ENCODE measurements around the gene RELA. TPM values are rescaled to one million over a fixed set of nuclear protein-coding genes. Genes with fewer than 3 reads are reported as not detected.

Gene RELA
- total RNA-seq, 6 experiments from 2014 or later: 66.9 to 72.7 (median 69.5) TPM

- H3K36me3 Mint-ChIP-seq (ENCODE audit: low read depth): peaks cover 5% of the 10 kb centered on the region; the same call in 1 of the 2 replicates
- no peak overlapping the region for H3K27ac Mint-ChIP-seq
Measured at GRCh38 chr11:65622011-65622410, 40.7 kb downstream of the RELA start.

GRCh38 chr11:65621460-65621859 is 41.3 kb downstream of the RELA start:
- Mint-ChIP-seq H3K36me3 (ENCODE audit: low read depth) (peaks cover 11% of the 10 kb centered on the region), H3K4me1 (ENCODE audit: low read depth) (peaks cover 8% of the 10 kb centered on the region), H3K9me3 (no peaks in the 10 kb centered on the region), H3K27me3 (ENCODE audit: insufficient read depth) (peaks cover 1% of the 10 kb centered on the region), H3K27ac (no peak overlapping the region), H3K4me3 (no peak overlapping the region)
- no peak for DNase-seq
- no peak for TF ChIP-seq CTCF (IDR thresholded peaks at IDR 0.05)

More at GRCh38 chr11:65622011-65622410, 40.7 kb downstream of the RELA start:
- TF ChIP-seq CTCF (IDR thresholded peaks at IDR 0.05): no peak
- Mint-ChIP-seq H3K27me3 (ENCODE audit: insufficient read depth) (peaks cover 1% of the 10 kb centered on the region; the same call in 1 of the 2 replicates), H3K9me3 (no peaks in the 10 kb centered on the region), H3K4me1 (ENCODE audit: low read depth) (peaks cover 2% of the 10 kb centered on the region), H3K4me3 (no peak overlapping the region)
- no peak for DNase-seq

GRCh38 chr11:65620666-65621065 is 42.0 kb downstream of the RELA start:
- peaks cover 1% of the 10 kb centered on the region for H3K27me3 Mint-ChIP-seq (ENCODE audit: insufficient read depth)
- DNase-seq: no peak
- peaks cover 10% of the 10 kb centered on the region for H3K4me1 Mint-ChIP-seq (ENCODE audit: low read depth)
- H3K9me3 Mint-ChIP-seq: no peaks in the 10 kb centered on the region
- no peak overlapping the region for H3K4me3 Mint-ChIP-seq
- H3K27ac Mint-ChIP-seq: no peak overlapping the region
- TF ChIP-seq CTCF (IDR thresholded peaks at IDR 0.05): no peak
- H3K36me3 Mint-ChIP-seq (ENCODE audit: low read depth): peaks cover 14% of the 10 kb centered on the region

GRCh38 chr11:65619281-65619928 is 43.3 kb downstream of the RELA start:
- H3K4me3 Mint-ChIP-seq: no peak overlapping the region
- no peak for DNase-seq
- H3K27me3 Mint-ChIP-seq (ENCODE audit: insufficient read depth): peaks cover 1% of the 10 kb centered on the region
- TF ChIP-seq CTCF (IDR thresholded peaks at IDR 0.05): no peak
- no peak overlapping the region for H3K27ac Mint-ChIP-seq
- H3K4me1 Mint-ChIP-seq (ENCODE audit: low read depth): peaks cover 10% of the 10 kb centered on the region
- H3K9me3 Mint-ChIP-seq: no peaks in the 10 kb centered on the region
- peaks cover 13% of the 10 kb centered on the region for H3K36me3 Mint-ChIP-seq (ENCODE audit: low read depth)

- H3K9me3 Mint-ChIP-seq: no peaks in the 10 kb centered on the region
- H3K36me3 Mint-ChIP-seq (ENCODE audit: low read depth): peaks cover 10% of the 10 kb centered on the region
- no peak overlapping the region for H3K27ac Mint-ChIP-seq
- DNase-seq: no peak
- H3K4me3 Mint-ChIP-seq: no peak overlapping the region
- H3K27me3 Mint-ChIP-seq (ENCODE audit: insufficient read depth): peaks cover 1% of the 10 kb centered on the region
- H3K4me1 Mint-ChIP-seq (ENCODE audit: low read depth): peaks cover 10% of the 10 kb centered on the region
- TF ChIP-seq CTCF (IDR thresholded peaks at IDR 0.05): no peak
Measured at GRCh38 chr11:65618763-65619162, 44.0 kb downstream of the RELA start.

All from HFFc6 (cell line).